Skeletal muscle tissue (tissue), 1 donor: ENCODE data around the gene TICAM2. TPM values are rescaled to one million over a fixed set of nuclear protein-coding genes. Genes with fewer than 3 reads are reported as not detected.

Source experiments
- total RNA-seq: library from RNA; depleted of rRNA; stranded (reverse); fragments of >200 nt; gene quantifications from one replicate; pipeline ENCODE4 v1.2.3, GENCODE V29; 2014

Gene TICAM2
- total RNA-seq, 1 donor from 2014 or later: 2.6 TPM

Other genes starting within 250 kb of the TICAM2 start
- gene FEM1C, start 57.7 kb downstream of the TICAM2 start, total RNA-seq: 39.1 TPM
- gene TMED7, start 23.6 kb upstream of the TICAM2 start, total RNA-seq: 50.1 TPM
- gene CDO1, start 214.2 kb upstream of the TICAM2 start, total RNA-seq: 24.0 TPM
- 26.1 TPM for gene ATG12, start 239.1 kb upstream of the TICAM2 start, total RNA-seq
- 92.4 TPM for gene AP3S1, start 239.5 kb upstream of the TICAM2 start, total RNA-seq